HepG2 (cell line): ENCODE results near the gene FCAMR. TPM values are rescaled to one million over a fixed set of nuclear protein-coding genes. Genes with fewer than 3 reads are reported as not detected.

Source experiments
- E2F5 ChIP-seq: sonication (generic); formaldehyde crosslinking; conservative IDR thresholded peaks from 2 replicates; pipeline ENCODE4 v1.4.0; 2020; ENCODE audit warnings: missing genetic modification reagents
- FIP1L1 ChIP-seq: fragments of 200-400 bp; formaldehyde crosslinking; IDR thresholded peaks from 2 replicates; pipeline ENCODE4 v1.6.1; 2018; ENCODE audit warnings: low read depth, mild to moderate bottlenecking, low read length, moderate library complexity, borderline replicate concordance; ENCODE audit not compliant: insufficient read depth
- FOXJ3 ChIP-seq: sonication (generic); formaldehyde crosslinking; IDR thresholded peaks from 2 replicates; pipeline ENCODE4 v1.4.0; 2020; ENCODE audit warnings: missing genetic modification reagents, mild to moderate bottlenecking, borderline replicate concordance
- FOXP1 ChIP-seq, 2 experiments: fragments of 450-650 bp in 1 of 2; IDR thresholded peaks; 2 replicates each; pipeline ENCODE4 v1.6.1; 2017 to 2018; ENCODE audit warnings: antibody characterized with exemption in 1 of 2
- HNF1B ChIP-seq: sonication (generic); formaldehyde crosslinking; IDR thresholded peaks from 2 replicates; pipeline ENCODE4 v1.5.1; 2020; ENCODE audit warnings: mild to moderate bottlenecking, moderate library complexity, missing genetic modification reagents
- JUN ChIP-seq: sonication (generic); formaldehyde crosslinking; IDR thresholded peaks from 2 replicates; pipeline ENCODE4 v1.4.0; 2020; ENCODE audit warnings: mild to moderate bottlenecking, missing genetic modification reagents
- TCF7L2 ChIP-seq: IDR thresholded peaks from 2 replicates; pipeline ENCODE4 v1.6.1; 2011; ENCODE audit warnings: mild to moderate bottlenecking, low read depth, low read length, moderate library complexity
- TERF1 ChIP-seq: sonication (generic); formaldehyde crosslinking; IDR thresholded peaks from 2 replicates; pipeline ENCODE4 v1.8.0; 2022; ENCODE audit warnings: mild to moderate bottlenecking, missing genetic modification reagents, moderate library complexity
- YEATS2 ChIP-seq: sonication (generic); formaldehyde crosslinking; IDR thresholded peaks from 2 replicates; pipeline ENCODE4 v1.4.0; 2020; ENCODE audit warnings: missing genetic modification reagents, borderline replicate concordance
- ZBTB44 ChIP-seq: sonication (generic); formaldehyde crosslinking; IDR thresholded peaks from 2 replicates; pipeline ENCODE4 v1.4.0; 2020; ENCODE audit warnings: missing genetic modification reagents
- ZHX2 ChIP-seq, 2 experiments: sonication (generic) in 1 of 2; formaldehyde crosslinking in 1 of 2; IDR thresholded peaks; 2 replicates each; pipeline versions ENCODE4 v1.6.1 to v1.9.0; 2014 to 2022; ENCODE audit warnings: antibody characterized with exemption in 1 of 2, borderline replicate concordance in 1 of 2, inconsistent platforms in 1 of 2, low read depth in 1 of 2, missing genetic modification reagents in 1 of 2
- ZKSCAN1 ChIP-seq: fragments of 150-350 bp; IDR thresholded peaks from 2 replicates; pipeline ENCODE4 v1.6.1; 2014; ENCODE audit warnings: low read length
- ZNF136 ChIP-seq: sonication (generic); formaldehyde crosslinking; IDR thresholded peaks from 2 replicates; pipeline ENCODE4 v1.8.1; 2022; ENCODE audit warnings: low read depth, mild to moderate bottlenecking, moderate library complexity, missing genetic modification reagents
- ZNF543 ChIP-seq: sonication (generic); formaldehyde crosslinking; IDR thresholded peaks from 2 replicates; pipeline ENCODE4 v1.4.0; 2020; ENCODE audit warnings: mild to moderate bottlenecking, missing genetic modification reagents
- ZNF558 ChIP-seq: sonication (generic); formaldehyde crosslinking; IDR thresholded peaks from 2 replicates; pipeline ENCODE4 v1.9.0; 2022; ENCODE audit warnings: mild to moderate bottlenecking, missing genetic modification reagents, borderline replicate concordance
- ZNF660 ChIP-seq: sonication (generic); formaldehyde crosslinking; IDR thresholded peaks from 2 replicates; pipeline ENCODE4 v1.5.1; 2020; ENCODE audit warnings: mild to moderate bottlenecking, low read depth, missing genetic modification reagents, borderline replicate concordance
- ZNF781 ChIP-seq: sonication (generic); formaldehyde crosslinking; IDR thresholded peaks from 2 replicates; pipeline ENCODE4 v1.5.1; 2020; ENCODE audit warnings: borderline replicate concordance, mild to moderate bottlenecking, missing genetic modification reagents; ENCODE audit errors: not compliant biosample characterization
- polyA plus RNA-seq, 8 experiments: library from polyadenylated mRNA; depleted of rRNA in 3 of 8; stranded (reverse) in 7 of 8; unstranded in 1 of 8; fragments of >200 nt; fragmentation: Illumina TruSeq in 4 of 8; extraction: Trizol in 4 of 8; gene quantifications; 2 replicates each; pipeline versions ENCODE4 v1.2.1 to v1.2.3, GENCODE V29; 2011 to 2016; ENCODE audit warnings: low read depth in 4 of 8, missing spikeins in 1 of 8, mixed read lengths in 1 of 8; ENCODE audit not compliant: insufficient read depth in 1 of 8
- total RNA-seq, 5 experiments: library from RNA; depleted of rRNA; stranded (reverse); fragments of >200 nt; fragmentation: Illumina TruSeq; extraction: Trizol; gene quantifications; 2 replicates each; pipeline ENCODE4 v1.2.3, GENCODE V29; 2016; ENCODE audit warnings: low read depth in 1 of 5

FCAMR gene
- total and polyA plus RNA-seq, 2 of the 13 experiments (the other 11 are each of a cell fraction or from before 2014, with no cell fraction given) = not detected

- TF ChIP-seq FOXJ3 (CRISPR knock-in tag) = no peak
- TF ChIP-seq FIP1L1 = no peak
- TF ChIP-seq ZNF136 (CRISPR knock-in tag) = no peak
- no peak for TF ChIP-seq ZBTB44
- TF ChIP-seq JUN (CRISPR knock-in tag) = no peak
- TF ChIP-seq FOXP1 (IDR thresholded peaks at IDR 0.05) = no peak
- TF ChIP-seq FOXP1 (CRISPR knock-in tag; IDR thresholded peaks at IDR 0.05) = no peak
- TF ChIP-seq ZNF781 = no peak
- TF ChIP-seq ZNF660 = no peak
- TF ChIP-seq E2F5 (CRISPR knock-in tag) = no peak
- no peak for TF ChIP-seq TCF7L2
- TF ChIP-seq TERF1 (CRISPR knock-in tag) = no peak
- no peak for TF ChIP-seq ZKSCAN1
- TF ChIP-seq ZNF543 (CRISPR knock-in tag) = no peak
- TF ChIP-seq ZHX2 (IDR thresholded peaks at IDR 0.05; ENCODE audit: low read depth) = no peak
- TF ChIP-seq ZHX2 (CRISPR knock-in tag; IDR thresholded peaks at IDR 0.05; ENCODE audit: borderline replicate concordance) = no peak
- 0 out of 2 replicates have a peak, but pooled peaks have one; percentile 49 for TF ChIP-seq HNF1B
- no peak for TF ChIP-seq ZNF558
- TF ChIP-seq YEATS2 = no peak
Observed at GRCh38 chr1:207009182-207009850, 39.1 kb upstream of the FCAMR start (continued).
